ENCODE results near the gene MFAP4.

MFAP4 gene

GRCh38 chr17:19431691-19432090 is 44.7 kb upstream of the MFAP4 start:
- H3K9me3 ChIP-seq (ENCODE audit: insufficient read depth, low read length) = no peaks in the 10 kb centered on the region
- no peak overlapping the region for H2AFZ ChIP-seq (ENCODE audit: low read depth, low read length, severe bottlenecking)
- no peaks in the 10 kb centered on the region for H3K27me3 ChIP-seq (ENCODE audit: low read length)
- TF ChIP-seq CTCF (IDR thresholded peaks at IDR 0.05; ENCODE audit: insufficient read depth, low read length, poor library complexity, severe bottlenecking) (no peak), EZH2phosphoT487 (conservative IDR thresholded peaks at IDR 0.05; ENCODE audit: low read length) (no peak)
- no peaks in the 10 kb centered on the region for H3K79me2 ChIP-seq (ENCODE audit: insufficient read depth, low read length)
- no peaks in the 10 kb centered on the region for H4K20me1 ChIP-seq (ENCODE audit: low read depth, low read length)
- no peaks in the 10 kb centered on the region for H3K9me2 ChIP-seq (replicated peaks; ENCODE audit: insufficient read depth, low read length)
- H3K4me3 ChIP-seq (ENCODE audit: insufficient read depth, low read length, poor library complexity, severe bottlenecking) = no peak overlapping the region
- no peaks in the 10 kb centered on the region for H3F3A ChIP-seq (ENCODE audit: insufficient read depth)
- no peak overlapping the region for H3K9ac ChIP-seq (ENCODE audit: low read length)
- H3K36me3 ChIP-seq (ENCODE audit: low read length) = no peaks in the 10 kb centered on the region
- H3K4me2 ChIP-seq (ENCODE audit: low read depth, low read length, poor library complexity, severe bottlenecking) = no peak overlapping the region
- no peak overlapping the region for H3K27ac ChIP-seq (ENCODE audit: low read depth, low read length)

- Histone ChIP-seq H3K27me3 (ENCODE audit: low read length) (no peaks in the 10 kb centered on the region), H3F3A (ENCODE audit: insufficient read depth) (no peaks in the 10 kb centered on the region), H3K4me3 (ENCODE audit: insufficient read depth, low read length, poor library complexity, severe bottlenecking) (no peak overlapping the region), H3K9ac (ENCODE audit: low read length) (no peak overlapping the region), H3K27ac (ENCODE audit: low read depth, low read length) (no peak overlapping the region), H3K4me2 (ENCODE audit: low read depth, low read length, poor library complexity, severe bottlenecking) (no peak overlapping the region), H4K20me1 (ENCODE audit: low read depth, low read length) (no peaks in the 10 kb centered on the region), H3K79me2 (ENCODE audit: insufficient read depth, low read length) (no peaks in the 10 kb centered on the region), H3K9me2 (replicated peaks; ENCODE audit: insufficient read depth, low read length) (no peaks in the 10 kb centered on the region), H3K36me3 (ENCODE audit: low read length) (no peaks in the 10 kb centered on the region), H3K9me3 (ENCODE audit: insufficient read depth, low read length) (no peaks in the 10 kb centered on the region), H2AFZ (ENCODE audit: low read depth, low read length, severe bottlenecking) (no peak overlapping the region)
- TF ChIP-seq EZH2phosphoT487 (conservative IDR thresholded peaks at IDR 0.05; ENCODE audit: low read length) (no peak), CTCF (IDR thresholded peaks at IDR 0.05; ENCODE audit: insufficient read depth, low read length, poor library complexity, severe bottlenecking) (no peak)
Observed at GRCh38 chr17:19426631-19427030, 39.6 kb upstream of the MFAP4 start.

- no peak overlapping the region for H3K27ac ChIP-seq (ENCODE audit: low read depth, low read length)
- no peaks in the 10 kb centered on the region for H3K9me2 ChIP-seq (replicated peaks; ENCODE audit: insufficient read depth, low read length)
- H3K36me3 ChIP-seq (ENCODE audit: low read length) = no peaks in the 10 kb centered on the region
- H3F3A ChIP-seq (ENCODE audit: insufficient read depth) = no peaks in the 10 kb centered on the region
- no peak overlapping the region for H3K4me2 ChIP-seq (ENCODE audit: low read depth, low read length, poor library complexity, severe bottlenecking)
- H3K9ac ChIP-seq (ENCODE audit: low read length) = no peak overlapping the region
- H3K79me2 ChIP-seq (ENCODE audit: insufficient read depth, low read length) = no peaks in the 10 kb centered on the region
- H3K27me3 ChIP-seq (ENCODE audit: low read length) = no peaks in the 10 kb centered on the region
- H2AFZ ChIP-seq (ENCODE audit: low read depth, low read length, severe bottlenecking) = no peak overlapping the region
- H3K9me3 ChIP-seq (ENCODE audit: insufficient read depth, low read length) = no peaks in the 10 kb centered on the region
- H4K20me1 ChIP-seq (ENCODE audit: low read depth, low read length) = no peaks in the 10 kb centered on the region
- no peak overlapping the region for H3K4me3 ChIP-seq (ENCODE audit: insufficient read depth, low read length, poor library complexity, severe bottlenecking)
- TF ChIP-seq EZH2phosphoT487 (conservative IDR thresholded peaks at IDR 0.05; ENCODE audit: low read length) = no peak
- TF ChIP-seq CTCF (IDR thresholded peaks at IDR 0.05; ENCODE audit: insufficient read depth, low read length, poor library complexity, severe bottlenecking) = no peak
Observed at GRCh38 chr17:19424934-19425868, 38.2 kb upstream of the MFAP4 start.
